Ovary (tissue), 9 donors: ENCODE data around the gene SH3BP1. TPM values are rescaled to one million over a fixed set of nuclear protein-coding genes. Genes with fewer than 3 reads are reported as not detected.

Experiments
- DNase-seq, 5 donors: peaks; one replicate each; pipeline ENCODE4 v3.0.0-alpha.2; 2019 to 2020
- H3K27ac ChIP-seq, 2 donors: fragments of 200-600 bp; one replicate each; pipeline versions ENCODE4 v1.5.1 to v1.8.0; 2019 to 2022
- H3K27me3 ChIP-seq: fragments of 200-600 bp; one replicate; pipeline ENCODE4 v1.8.0; 2022
- H3K36me3 ChIP-seq: fragments of 200-600 bp; sonication (generic); one replicate; pipeline ENCODE4 v1.5.1; 2019
- H3K4me1 ChIP-seq: one replicate; pipeline ENCODE4 v1.8.1; 2013; ENCODE audit warnings: mild to moderate bottlenecking, moderate library complexity; ENCODE audit not compliant: insufficient read depth
- H3K4me3 ChIP-seq: fragments of 200-600 bp; sonication (generic); one replicate; pipeline ENCODE4 v1.5.1; 2017
- H3K9me3 ChIP-seq, 2 donors: fragments of 200-600 bp in 1 of 2; sonication (generic) in 1 of 2; one replicate each; pipeline versions ENCODE4 v1.5.1 to v1.8.1; 2013 to 2019; ENCODE audit warnings: mild to moderate bottlenecking in 1 of 2, moderate library complexity in 1 of 2
- EP300 ChIP-seq: sonication (generic); formaldehyde crosslinking; IDR thresholded peaks from one replicate; pipeline ENCODE4 v1.6.1; 2017; ENCODE audit warnings: antibody characterized with exemption
- POLR2A ChIP-seq: fragments of 450-650 bp; IDR thresholded peaks from one replicate; pipeline ENCODE4 v1.6.1; 2017; ENCODE audit warnings: antibody characterized with exemption, mild to moderate bottlenecking, moderate library complexity
- WGBS, 3 donors: extraction: QIAGEN DNeasy Blood & Tissue Kit in 1 of 3; methylation state at CpG; one replicate each; pipeline versions ENCODE4 v1.1.5 to v1.1.7; 2013 to 2017; 5-methylcytosine and 5-hydroxymethylcytosine counted together
- intact Hi-C, 4 donors: fragments of 100-400 bp; cut with DNase I; formaldehyde crosslinking; loops; one replicate each; pipeline versions ENCODE4 v1.11.0 to v1.15.1; 2022 to 2023
- polyA plus RNA-seq, 2 donors: library from polyadenylated mRNA; stranded (reverse); fragments of 200-250 nt in 1 of 2; fragments of 350-450 nt in 1 of 2; fragmentation: Illumina TruSeq in 1 of 2; extraction: RNeasy Lipid Tissue Mini Kit (QIAGEN cat#74804) in 1 of 2; gene quantifications; one replicate each; pipeline ENCODE4 v1.2.3, GENCODE V29; 2013 to 2014
- total RNA-seq, 7 donors: library from RNA; depleted of rRNA in 2 of 7; stranded (reverse); fragments of >200 nt in 2 of 7; fragmentation: NEBNext Ultra II Directional in 3 of 7; extraction: Animal tissue kit (Norgen Biotek cat#: 25700) in 3 of 7; gene quantifications; one replicate each; pipeline versions ENCODE4 v1.1.0 to v1.2.4, GENCODE V29; 2016 to 2023
- TF ChIP-seq, protein P1 (sequence below), 3 donors: fragments of 450-650 bp in 2 of 3; fragments of 200-600 bp in 1 of 3; IDR thresholded peaks; one replicate each; pipeline versions ENCODE4 v1.5.1 to v1.8.0; 2016 to 2022; ENCODE audit warnings: antibody characterized with exemption in 3 of 3, mild to moderate bottlenecking in 1 of 3
- donor health status: DM: no; HTN: no; CAD: no; lungs with moderate emphysema.
- donor health status: DM: no; HTN: no; CAD: no.
- donor health status: Bipolar disorder and iron deficiency.
- donor health status: DM: yes; HTN: yes; CAD: no.
- donor health status: DM: no; HTN: no; CAD: no.
- donor health status: DM: yes; HTN: yes; CAD: no.

The SH3BP1 gene
- total and polyA plus RNA-seq, 9 donors: 2.0 to 13.3 (median 8.2) TPM

DNA sequence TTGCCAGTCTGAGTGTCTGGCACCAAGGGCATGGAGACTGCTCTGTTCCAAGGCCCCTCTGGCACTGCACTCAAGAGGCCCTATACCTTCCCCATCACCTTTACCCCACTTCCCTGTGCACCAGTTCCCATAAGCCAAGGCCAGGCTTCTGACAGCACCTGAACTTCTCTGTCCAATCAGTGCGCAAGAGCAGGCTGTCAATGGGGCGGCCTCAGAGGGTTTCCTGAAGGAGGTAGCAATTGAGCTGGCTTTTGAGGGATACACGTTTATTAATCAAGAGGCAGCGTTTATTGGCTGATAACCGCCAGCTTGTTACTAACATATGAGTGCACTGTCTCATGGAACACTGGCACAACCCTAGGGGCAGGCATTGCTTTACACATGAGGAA, 2.1 kb downstream of the SH3BP1 start:
- 77 to 88% (median 83%) methylated on average over 5 of the region's 5 CpGs for WGBS, 3 donors

DNA sequence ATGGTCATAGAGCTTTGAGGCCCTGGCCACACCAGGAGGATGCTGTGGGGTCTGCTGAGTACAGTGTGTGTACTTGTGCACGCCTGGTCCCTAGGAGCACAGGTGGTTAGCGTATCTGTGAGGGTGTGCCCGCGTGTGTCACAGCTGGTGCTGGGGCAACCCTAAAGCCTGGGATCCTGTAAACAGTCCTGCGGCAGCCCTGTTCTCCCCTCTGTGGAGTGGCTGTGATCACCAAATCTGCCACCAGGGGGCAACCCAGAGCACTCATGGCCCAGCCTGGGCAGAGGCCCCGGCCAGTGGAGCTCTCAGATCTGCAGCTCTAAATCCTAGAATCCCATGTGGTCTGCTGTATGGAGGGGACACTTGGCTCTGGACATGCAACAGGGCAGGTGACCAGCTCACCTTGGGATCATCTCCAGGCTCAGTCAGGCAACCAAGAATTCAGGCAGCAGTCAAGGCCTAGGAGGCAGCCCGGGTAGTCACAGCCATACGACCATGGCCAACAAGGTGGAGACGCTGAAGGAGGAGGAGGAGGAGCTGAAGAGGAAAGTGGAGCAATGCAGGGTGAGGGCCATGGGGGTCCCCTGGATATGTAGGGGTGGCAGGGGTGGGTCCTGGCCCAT, 3.9 kb downstream of the SH3BP1 start:
- WGBS, 3 donors: 27 to 34% (median 29%) methylated on average over 8 to 9 of the region's 9 CpGs
- Histone ChIP-seq H3K27ac (no peak overlapping the region), H3K4me1 (peaks cover 2% of the 10 kb centered on the region), H3K36me3 (no peaks in the 10 kb centered on the region), H3K27me3 (no peaks in the 10 kb centered on the region), H3K9me3 (no peaks in the 10 kb centered on the region), H3K4me3 (no peak overlapping the region)
- peak; percentile 78 to 93 (median 89) for DNase-seq
- TF ChIP-seq, protein P1, sequence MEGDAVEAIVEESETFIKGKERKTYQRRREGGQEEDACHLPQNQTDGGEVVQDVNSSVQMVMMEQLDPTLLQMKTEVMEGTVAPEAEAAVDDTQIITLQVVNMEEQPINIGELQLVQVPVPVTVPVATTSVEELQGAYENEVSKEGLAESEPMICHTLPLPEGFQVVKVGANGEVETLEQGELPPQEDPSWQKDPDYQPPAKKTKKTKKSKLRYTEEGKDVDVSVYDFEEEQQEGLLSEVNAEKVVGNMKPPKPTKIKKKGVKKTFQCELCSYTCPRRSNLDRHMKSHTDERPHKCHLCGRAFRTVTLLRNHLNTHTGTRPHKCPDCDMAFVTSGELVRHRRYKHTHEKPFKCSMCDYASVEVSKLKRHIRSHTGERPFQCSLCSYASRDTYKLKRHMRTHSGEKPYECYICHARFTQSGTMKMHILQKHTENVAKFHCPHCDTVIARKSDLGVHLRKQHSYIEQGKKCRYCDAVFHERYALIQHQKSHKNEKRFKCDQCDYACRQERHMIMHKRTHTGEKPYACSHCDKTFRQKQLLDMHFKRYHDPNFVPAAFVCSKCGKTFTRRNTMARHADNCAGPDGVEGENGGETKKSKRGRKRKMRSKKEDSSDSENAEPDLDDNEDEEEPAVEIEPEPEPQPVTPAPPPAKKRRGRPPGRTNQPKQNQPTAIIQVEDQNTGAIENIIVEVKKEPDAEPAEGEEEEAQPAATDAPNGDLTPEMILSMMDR (IDR thresholded peaks at IDR 0.05): peak; percentile 89 to 94 (median 94)
- no peak for TF ChIP-seq POLR2A
- intact Hi-C loops: loop anchor here (5.0 to 10.0 kb wide), 4 partner anchors 34 to 151 kb away; partner anchors contain the start of gene LGALS1 (in 1 of the 4)

More for the DNA sequence above, 2.1 kb downstream of the SH3BP1 start:
- H3K9me3 ChIP-seq: no peaks in the 10 kb centered on the region
- DNase-seq: no peak
- no peaks in the 10 kb centered on the region for H3K27me3 ChIP-seq
- no peaks in the 10 kb centered on the region for H3K36me3 ChIP-seq
- intact Hi-C loops: loop anchor here (5.0 to 10.0 kb wide), 4 partner anchors 36 to 153 kb away; partner anchors contain the start of gene LGALS1 (in 1 of the 4)
- H3K27ac ChIP-seq: no peak overlapping the region
- H3K4me1 ChIP-seq: peaks cover 2% of the 10 kb centered on the region
- TF ChIP-seq, protein P1 (IDR thresholded peaks at IDR 0.05): no peak
- TF ChIP-seq POLR2A (no peak), EP300 (no peak)
- no peak overlapping the region for H3K4me3 ChIP-seq

DNA sequence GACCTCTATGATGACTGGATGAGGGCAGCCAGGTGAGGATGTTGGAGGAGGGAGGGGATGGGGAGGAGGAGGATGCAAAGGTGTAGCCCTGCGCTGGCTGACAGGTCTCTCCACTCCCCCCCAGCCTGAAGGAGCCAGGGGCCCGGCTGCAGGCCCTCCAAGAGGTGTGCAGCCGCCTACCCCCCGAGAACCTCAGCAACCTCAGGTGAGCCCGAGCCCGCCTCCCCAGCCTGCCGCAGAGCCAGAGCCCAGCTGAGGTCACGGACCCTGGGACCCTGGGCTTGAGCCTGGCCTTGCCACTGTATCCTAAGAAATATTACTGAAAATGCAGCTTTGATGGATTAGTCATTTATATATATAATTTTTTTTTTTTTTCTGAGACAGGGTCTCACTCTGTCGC, 7.8 kb downstream of the SH3BP1 start:
- intact Hi-C loops: loop anchor here in 2 of 4 donors (10.0 kb wide), 1 partner anchor 147 kb away; no protein-coding TSS in a partner anchor
- TF ChIP-seq, protein P1 (IDR thresholded peaks at IDR 0.05): no peak
- TF ChIP-seq POLR2A (no peak), EP300 (no peak)
- no peaks in the 10 kb centered on the region for H3K9me3 ChIP-seq
- no peaks in the 10 kb centered on the region for H3K4me1 ChIP-seq
- H3K27ac ChIP-seq: no peak overlapping the region
- no peak overlapping the region for H3K4me3 ChIP-seq
- DNase-seq: no peak
- WGBS, 3 donors: 84 to 94% (median 92%) methylated on average over 9 of the region's 9 CpGs
- H3K36me3 ChIP-seq: no peaks in the 10 kb centered on the region
- H3K27me3 ChIP-seq: no peaks in the 10 kb centered on the region

DNA sequence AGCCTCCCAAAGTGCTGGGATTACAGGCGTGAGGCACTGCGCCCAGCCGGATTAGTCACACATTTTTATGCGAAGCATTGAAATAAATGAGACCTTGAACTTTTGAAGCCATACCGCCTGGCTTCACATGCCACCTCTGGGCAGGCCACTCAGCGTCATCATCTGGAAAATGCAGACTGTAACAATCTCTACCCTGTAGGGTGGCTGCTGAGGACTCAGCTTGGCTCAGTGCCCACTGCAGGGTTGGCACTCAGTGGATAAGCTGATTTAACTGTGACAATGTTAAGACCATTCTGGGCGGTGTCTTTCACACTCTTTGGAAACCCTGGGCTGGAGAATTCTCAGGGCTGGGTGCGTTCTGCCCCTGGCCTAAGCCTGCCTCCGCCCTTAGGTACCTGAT, 8.5 kb downstream of the SH3BP1 start:
- H3K36me3 ChIP-seq: no peaks in the 10 kb centered on the region
- no peaks in the 10 kb centered on the region for H3K9me3 ChIP-seq
- H3K27me3 ChIP-seq: no peaks in the 10 kb centered on the region
- WGBS, 3 donors: 70 to 78% (median 72%) methylated on average over 9 of the region's 9 CpGs
- TF ChIP-seq, protein P1 (IDR thresholded peaks at IDR 0.05): no peak
- TF ChIP-seq POLR2A (no peak), EP300 (no peak)
- no peaks in the 10 kb centered on the region for H3K4me1 ChIP-seq
- intact Hi-C loops: loop anchor here in 2 of 4 donors (10.0 kb wide), 1 partner anchor 147 kb away; no protein-coding TSS in a partner anchor
- no peak overlapping the region for H3K4me3 ChIP-seq
- peak in 1 of 5 donors; percentile 28 for DNase-seq
- H3K27ac ChIP-seq: no peak overlapping the region
